ENCODE results near the gene NCOA3. TPM values are rescaled to one million over a fixed set of nuclear protein-coding genes. Genes with fewer than 3 reads are reported as not detected.
A peak's percentile ranks its signal among the peaks of the same experiment; 100 is the strongest.

The NCOA3 gene
- total and polyA plus RNA-seq, 10 of the 15 experiments (the other 5 are each of a cell fraction or from before 2014, with no cell fraction given), result 16.9 to 96.2 (median 73.6) TPM

- TF ChIP-seq NR2F1 (conservative IDR thresholded peaks at IDR 0.05) (no peak), IRF3 (IDR thresholded peaks at IDR 0.05) (no peak), POU2F2 (IDR thresholded peaks at IDR 0.05; ENCODE audit: borderline replicate concordance, low read depth, low read length) (no peak)
Measured at GRCh38 chr20:47655635-47656034, 153.9 kb downstream of the NCOA3 start (continued).

GRCh38 chr20:47656318-47656717, 154.6 kb downstream of the NCOA3 start:
- Histone ChIP-seq H3K4me3 (no peak overlapping the region), H2AFZ (ENCODE audit: control insufficient read depth, low read depth, low read length) (no peak overlapping the region), H3K4me2 (ENCODE audit: control insufficient read depth, insufficient read depth) (no peak overlapping the region), H4K20me1 (ENCODE audit: control insufficient read depth, insufficient read depth) (no peaks in the 10 kb centered on the region), H3K4me1 (ENCODE audit: control insufficient read depth, insufficient read depth, low read length) (no peaks in the 10 kb centered on the region), H3K79me2 (ENCODE audit: control insufficient read depth, insufficient read depth, low read length) (no peaks in the 10 kb centered on the region), H3K36me3 (ENCODE audit: control insufficient read depth in 2 of 2, insufficient read depth in 2 of 2, low read length in 1 of 2) (peaks cover 9 to 52% of the 10 kb centered on the region in 2 experiments), H3K9me3 (replicated peaks; ENCODE audit: control insufficient read depth, insufficient read depth, low read length) (no peaks in the 10 kb centered on the region), H3K9ac (ENCODE audit: control insufficient read depth, insufficient read depth, low read length) (no peak overlapping the region), H3K27ac (ENCODE audit: control insufficient read depth, insufficient read depth) (no peak overlapping the region), H3K27me3 (replicated peaks in 1 of 2; ENCODE audit: control insufficient read depth in 2 of 2, insufficient read depth in 2 of 2, low read length in 1 of 2) (no peaks in the 10 kb centered on the region)
- ChIA-PET CTCF (no interaction called here), SMC1A (ENCODE audit: uncharacterized antibody, unreplicated experiment) (no interaction called here), RAD21 (ENCODE audit: unreplicated experiment) (interaction anchor here (0.5 kb wide), 1 partner anchor 767 kb away, joined by 3 read pairs; no protein-coding TSS in a partner anchor), POLR2A (interaction anchor here (0.6 kb wide), 1 partner anchor 152 kb away, joined by 3 read pairs; no protein-coding TSS in a partner anchor)
- BruUV-seq (replicated peaks), result no TSS peak
- in situ Hi-C loops (cut with MboI), result no loop called here
- DNase-seq (ENCODE audit: low read depth, low spot score), result no peak
- ATAC-seq, result no peak
- FAIRE-seq, result no peak
- 80% methylated on average over 2 of the region's 2 CpGs for WGBS (ENCODE audit: insufficient coverage, insufficient replicate concordance, low lambda C conversion rate, missing lambda C conversion rate)
- intact Hi-C loops (cut with micrococcal nuclease; ENCODE audit: unreplicated experiment), result no loop called here
- TF ChIP-seq MTA2 (IDR thresholded peaks at IDR 0.05; ENCODE audit: low read depth) (no peak), SPI1 (IDR thresholded peaks at IDR 0.05; ENCODE audit: borderline replicate concordance, insufficient read depth, low read depth, low read length) (peak; percentile 29; the same call in 1 of the 2 replicates), NFXL1 (IDR thresholded peaks at IDR 0.05; ENCODE audit: borderline replicate concordance) (peak; percentile 40; the same call in 1 of the 2 replicates), YBX1 (IDR thresholded peaks at IDR 0.05) (no peak), SMAD1 (IDR thresholded peaks at IDR 0.05; ENCODE audit: low read depth, partially characterized antibody) (no peak), SUPT20H (IDR thresholded peaks at IDR 0.05; ENCODE audit: borderline replicate concordance, control insufficient read depth, low read depth, low read length) (no peak), ASH2L (IDR thresholded peaks at IDR 0.05; ENCODE audit: borderline replicate concordance, low read depth) (no peak), ZNF207 (IDR thresholded peaks at IDR 0.05; ENCODE audit: borderline replicate concordance) (no peak), EGR1 (IDR thresholded peaks at IDR 0.05; ENCODE audit: borderline replicate concordance in 1 of 2, low read depth in 2 of 2, low read length in 2 of 2) (no peak), POU2F2 (IDR thresholded peaks at IDR 0.05; ENCODE audit: borderline replicate concordance, low read depth, low read length) (no peak)
- TF ChIP-seq, protein P1, sequence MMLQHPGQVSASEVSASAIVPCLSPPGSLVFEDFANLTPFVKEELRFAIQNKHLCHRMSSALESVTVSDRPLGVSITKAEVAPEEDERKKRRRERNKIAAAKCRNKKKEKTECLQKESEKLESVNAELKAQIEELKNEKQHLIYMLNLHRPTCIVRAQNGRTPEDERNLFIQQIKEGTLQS (IDR thresholded peaks at IDR 0.05; ENCODE audit: borderline replicate concordance, extremely low read depth, low read depth, low read length), result no peak
- TF ChIP-seq, protein P2, sequence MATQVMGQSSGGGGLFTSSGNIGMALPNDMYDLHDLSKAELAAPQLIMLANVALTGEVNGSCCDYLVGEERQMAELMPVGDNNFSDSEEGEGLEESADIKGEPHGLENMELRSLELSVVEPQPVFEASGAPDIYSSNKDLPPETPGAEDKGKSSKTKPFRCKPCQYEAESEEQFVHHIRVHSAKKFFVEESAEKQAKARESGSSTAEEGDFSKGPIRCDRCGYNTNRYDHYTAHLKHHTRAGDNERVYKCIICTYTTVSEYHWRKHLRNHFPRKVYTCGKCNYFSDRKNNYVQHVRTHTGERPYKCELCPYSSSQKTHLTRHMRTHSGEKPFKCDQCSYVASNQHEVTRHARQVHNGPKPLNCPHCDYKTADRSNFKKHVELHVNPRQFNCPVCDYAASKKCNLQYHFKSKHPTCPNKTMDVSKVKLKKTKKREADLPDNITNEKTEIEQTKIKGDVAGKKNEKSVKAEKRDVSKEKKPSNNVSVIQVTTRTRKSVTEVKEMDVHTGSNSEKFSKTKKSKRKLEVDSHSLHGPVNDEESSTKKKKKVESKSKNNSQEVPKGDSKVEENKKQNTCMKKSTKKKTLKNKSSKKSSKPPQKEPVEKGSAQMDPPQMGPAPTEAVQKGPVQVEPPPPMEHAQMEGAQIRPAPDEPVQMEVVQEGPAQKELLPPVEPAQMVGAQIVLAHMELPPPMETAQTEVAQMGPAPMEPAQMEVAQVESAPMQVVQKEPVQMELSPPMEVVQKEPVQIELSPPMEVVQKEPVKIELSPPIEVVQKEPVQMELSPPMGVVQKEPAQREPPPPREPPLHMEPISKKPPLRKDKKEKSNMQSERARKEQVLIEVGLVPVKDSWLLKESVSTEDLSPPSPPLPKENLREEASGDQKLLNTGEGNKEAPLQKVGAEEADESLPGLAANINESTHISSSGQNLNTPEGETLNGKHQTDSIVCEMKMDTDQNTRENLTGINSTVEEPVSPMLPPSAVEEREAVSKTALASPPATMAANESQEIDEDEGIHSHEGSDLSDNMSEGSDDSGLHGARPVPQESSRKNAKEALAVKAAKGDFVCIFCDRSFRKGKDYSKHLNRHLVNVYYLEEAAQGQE (IDR thresholded peaks at IDR 0.05; ENCODE audit: low read depth, low read length), result no peak

Data from GM12878 (cell line).